ENCODE results near the gene SYT7. TPM values are rescaled to one million over a fixed set of nuclear protein-coding genes. Genes with fewer than 3 reads are reported as not detected.
"Not testable (repeated sequence)": the region's sequence is repeated elsewhere in the genome, so short reads cannot be mapped to it uniquely, and the experiment has no call there.

Gene SYT7
- total and polyA plus RNA-seq, 9 donors = 0.24 to 4.9 (median 1.7) TPM

DNA sequence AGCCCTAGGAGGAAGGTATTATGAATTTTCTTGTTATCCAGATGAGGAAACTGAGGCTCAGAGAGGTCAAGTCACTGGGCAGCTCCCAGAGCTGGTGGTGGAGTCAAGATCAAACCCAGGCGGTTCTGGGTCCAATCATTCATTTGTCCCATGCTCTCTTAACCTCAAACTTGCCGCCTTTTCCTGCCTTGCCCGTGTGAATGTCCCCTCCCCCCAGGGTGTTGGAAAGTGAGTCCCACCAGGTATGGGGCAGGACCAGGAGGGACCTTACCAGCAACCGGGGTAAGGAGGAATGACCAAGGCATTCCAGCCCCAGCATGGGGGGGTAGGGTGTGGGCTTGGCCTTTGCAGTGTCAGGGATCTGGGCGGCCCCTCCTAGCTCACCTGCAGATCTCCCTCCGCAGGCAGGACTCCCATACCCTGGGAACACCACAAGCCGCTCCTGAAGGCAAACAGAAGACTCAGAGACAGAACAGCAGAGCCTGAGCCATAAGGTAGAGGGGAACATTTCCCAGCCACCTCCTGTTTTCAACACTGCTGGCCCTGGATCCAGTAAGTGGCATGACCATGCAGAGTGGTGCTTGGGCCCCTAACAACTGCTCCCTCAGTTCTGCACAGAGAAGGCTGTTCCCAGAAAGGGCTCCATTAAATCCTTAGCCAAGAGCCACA, 41.2 kb upstream of the SYT7 start:
- WGBS, 3 donors = 75 to 77% (median 77%) methylated on average over 7 of the region's 7 CpGs
- intact Hi-C loops (cut with DNase I) = loop anchor here in 1 of 4 donors (10.0 kb wide), 1 partner anchor 77 kb away; no protein-coding TSS in a partner anchor
- no peak for DNase-seq
- Histone ChIP-seq H3K27ac (no peak overlapping the region), H3K27me3 (no peaks in the 10 kb centered on the region), H3K36me3 (no peaks in the 10 kb centered on the region), H3K4me3 (no peak overlapping the region), H3K9me3 (no peaks in the 10 kb centered on the region), H3K4me1 (ENCODE audit: insufficient read depth) (no peaks in the 10 kb centered on the region)
- TF ChIP-seq POLR2A (IDR thresholded peaks at IDR 0.05) = no peak
- TF ChIP-seq EP300 (IDR thresholded peaks at IDR 0.05) = no peak

DNA sequence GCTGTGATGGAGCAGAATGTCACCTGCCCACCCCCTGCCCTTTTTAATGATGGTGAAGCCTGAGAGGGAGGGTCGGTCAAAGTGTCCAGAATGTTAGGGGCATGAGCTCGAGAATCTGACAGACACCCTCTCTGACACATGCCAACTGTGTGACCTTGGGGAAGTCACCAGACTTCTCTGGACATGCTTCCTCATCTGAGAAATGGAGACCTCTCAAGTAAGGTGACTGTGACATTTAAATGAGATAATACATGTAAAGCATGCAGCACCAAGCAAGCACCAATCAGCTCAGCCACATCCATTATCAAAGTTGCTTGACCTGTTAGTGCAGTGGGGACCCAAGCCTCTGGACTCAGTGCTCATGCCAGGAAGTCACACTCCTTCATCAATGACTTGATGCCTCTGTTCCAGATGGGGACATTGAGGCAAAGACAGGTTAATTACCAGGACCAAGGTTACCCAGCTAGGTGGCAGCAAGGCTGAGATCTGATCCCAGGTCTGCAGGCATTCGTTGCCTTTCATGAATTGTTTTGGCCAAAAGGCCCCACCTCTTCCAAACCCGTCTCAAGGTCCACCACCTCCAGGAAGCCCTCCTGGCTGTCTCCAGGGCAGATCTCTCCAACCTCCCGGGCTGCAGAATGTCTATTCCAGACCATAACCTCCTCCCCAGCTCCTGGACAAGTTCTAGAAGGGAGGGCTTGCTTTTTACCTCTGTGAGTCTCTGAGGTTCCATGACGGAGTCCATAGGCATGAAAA, 38.8 kb upstream of the SYT7 start:
- no peak for DNase-seq
- Histone ChIP-seq H3K36me3 (no peaks in the 10 kb centered on the region), H3K27me3 (no peaks in the 10 kb centered on the region), H3K9me3 (no peaks in the 10 kb centered on the region), H3K4me1 (ENCODE audit: insufficient read depth) (no peaks in the 10 kb centered on the region), H3K27ac (no peak overlapping the region), H3K4me3 (no peak overlapping the region)
- no peak for TF ChIP-seq POLR2A (IDR thresholded peaks at IDR 0.05)
- no peak for TF ChIP-seq EP300 (IDR thresholded peaks at IDR 0.05)
- TF ChIP-seq, protein P1, sequence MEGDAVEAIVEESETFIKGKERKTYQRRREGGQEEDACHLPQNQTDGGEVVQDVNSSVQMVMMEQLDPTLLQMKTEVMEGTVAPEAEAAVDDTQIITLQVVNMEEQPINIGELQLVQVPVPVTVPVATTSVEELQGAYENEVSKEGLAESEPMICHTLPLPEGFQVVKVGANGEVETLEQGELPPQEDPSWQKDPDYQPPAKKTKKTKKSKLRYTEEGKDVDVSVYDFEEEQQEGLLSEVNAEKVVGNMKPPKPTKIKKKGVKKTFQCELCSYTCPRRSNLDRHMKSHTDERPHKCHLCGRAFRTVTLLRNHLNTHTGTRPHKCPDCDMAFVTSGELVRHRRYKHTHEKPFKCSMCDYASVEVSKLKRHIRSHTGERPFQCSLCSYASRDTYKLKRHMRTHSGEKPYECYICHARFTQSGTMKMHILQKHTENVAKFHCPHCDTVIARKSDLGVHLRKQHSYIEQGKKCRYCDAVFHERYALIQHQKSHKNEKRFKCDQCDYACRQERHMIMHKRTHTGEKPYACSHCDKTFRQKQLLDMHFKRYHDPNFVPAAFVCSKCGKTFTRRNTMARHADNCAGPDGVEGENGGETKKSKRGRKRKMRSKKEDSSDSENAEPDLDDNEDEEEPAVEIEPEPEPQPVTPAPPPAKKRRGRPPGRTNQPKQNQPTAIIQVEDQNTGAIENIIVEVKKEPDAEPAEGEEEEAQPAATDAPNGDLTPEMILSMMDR (IDR thresholded peaks at IDR 0.05) = no peak
- 68 to 76% (median 71%) methylated on average over 6 of the region's 6 CpGs for WGBS, 3 donors
- intact Hi-C loops (cut with DNase I) = loop anchor here in 1 of 4 donors (10.0 kb wide), 1 partner anchor 75 kb away; no protein-coding TSS in a partner anchor

DNA sequence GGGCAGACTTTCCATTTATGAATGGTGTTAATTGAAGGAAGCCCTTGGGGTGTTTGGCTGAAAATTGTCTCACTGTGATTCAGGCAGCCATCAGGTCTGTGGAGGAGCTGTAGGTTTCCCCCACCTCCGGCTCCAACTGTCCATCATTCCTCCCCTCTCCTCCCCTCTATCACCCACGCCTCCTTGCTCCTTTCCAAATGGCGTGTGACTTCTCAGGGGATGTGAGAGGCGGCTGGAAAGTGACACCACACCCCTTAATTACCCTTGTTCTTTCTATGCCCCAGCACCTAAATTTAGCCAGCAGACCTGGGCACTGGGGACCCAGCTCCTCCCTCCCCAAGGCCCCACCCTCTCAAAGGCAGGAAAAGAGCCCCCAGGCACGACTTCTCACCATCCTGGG, 38.1 kb upstream of the SYT7 start:
- WGBS, 3 donors = 40 to 62% (median 47%) methylated on average over 5 of the region's 5 CpGs
- DNase-seq = no peak
- H3K4me1 ChIP-seq (ENCODE audit: insufficient read depth) = no peaks in the 10 kb centered on the region
- H3K27me3 ChIP-seq = no peaks in the 10 kb centered on the region
- no peak overlapping the region for H3K4me3 ChIP-seq
- no peaks in the 10 kb centered on the region for H3K9me3 ChIP-seq
- no peaks in the 10 kb centered on the region for H3K36me3 ChIP-seq
- TF ChIP-seq, protein P1 (IDR thresholded peaks at IDR 0.05) = no peak
- no peak for TF ChIP-seq POLR2A (IDR thresholded peaks at IDR 0.05)
- TF ChIP-seq EP300 (IDR thresholded peaks at IDR 0.05) = no peak
- intact Hi-C loops (cut with DNase I) = no loop called here
- H3K27ac ChIP-seq = no peak overlapping the region

DNA sequence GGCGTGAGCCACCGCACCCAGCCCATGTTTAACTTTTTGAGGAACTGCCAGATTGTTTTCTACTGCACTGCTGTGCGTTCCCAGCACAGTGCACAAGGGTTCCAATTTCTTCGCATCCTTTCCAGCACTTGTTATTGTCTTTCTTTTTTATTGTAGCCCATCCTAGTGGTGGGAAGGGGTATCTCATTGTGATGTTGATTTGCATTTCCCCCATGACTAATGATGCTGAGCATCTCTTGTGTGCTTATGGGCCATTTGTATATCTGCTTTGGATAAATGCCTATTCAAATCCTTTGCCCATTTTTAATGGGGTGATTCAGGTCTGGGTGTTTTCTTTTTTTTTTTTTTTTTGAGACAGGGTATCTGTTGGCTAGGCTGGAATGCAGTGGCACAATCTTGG, 36.6 kb upstream of the SYT7 start:
- Histone ChIP-seq H3K36me3 (no peaks in the 10 kb centered on the region), H3K27ac (no peak overlapping the region), H3K27me3 (no peaks in the 10 kb centered on the region), H3K4me3 (no peak overlapping the region), H3K9me3 (no peaks in the 10 kb centered on the region), H3K4me1 (ENCODE audit: insufficient read depth) (no peaks in the 10 kb centered on the region)
- WGBS, 3 donors = 90 to 94% (median 92%) methylated on average over 4 of the region's 4 CpGs
- intact Hi-C loops (cut with DNase I) = no loop called here
- no peak for TF ChIP-seq POLR2A (IDR thresholded peaks at IDR 0.05)
- no peak for TF ChIP-seq EP300 (IDR thresholded peaks at IDR 0.05)
- TF ChIP-seq, protein P1 (IDR thresholded peaks at IDR 0.05) = no peak
- no peak for DNase-seq

DNA sequence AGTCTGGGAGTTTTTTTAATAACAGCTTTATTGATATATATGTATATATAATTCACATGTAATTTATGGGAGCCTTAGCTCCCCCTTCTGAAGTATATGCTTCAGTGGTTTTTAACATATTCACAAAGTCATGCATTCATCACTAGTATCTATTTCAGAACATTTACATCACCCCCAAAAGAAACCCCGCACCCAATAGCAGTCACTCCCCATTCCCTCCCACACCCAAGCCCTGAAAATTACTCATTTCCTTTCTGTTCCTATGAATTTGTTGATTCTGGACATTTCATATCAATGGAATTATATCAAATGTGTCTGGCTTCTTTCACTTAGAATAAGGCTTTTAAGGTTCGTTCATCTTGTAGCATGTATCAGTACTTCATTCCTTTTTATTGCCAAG, 35.6 kb upstream of the SYT7 start:
- no peak for DNase-seq
- Histone ChIP-seq H3K4me3 (no peak overlapping the region), H3K27ac (no peak overlapping the region), H3K27me3 (no peaks in the 10 kb centered on the region), H3K36me3 (no peaks in the 10 kb centered on the region), H3K9me3 (no peaks in the 10 kb centered on the region), H3K4me1 (ENCODE audit: insufficient read depth) (no peaks in the 10 kb centered on the region)
- 31 to 42% (median 38%) methylated on average over 2 of the region's 2 CpGs for WGBS, 3 donors
- TF ChIP-seq POLR2A (IDR thresholded peaks at IDR 0.05) = no peak
- TF ChIP-seq, protein P1 (IDR thresholded peaks at IDR 0.05) = no peak
- TF ChIP-seq EP300 (IDR thresholded peaks at IDR 0.05) = no peak
- intact Hi-C loops (cut with DNase I) = no loop called here

DNA sequence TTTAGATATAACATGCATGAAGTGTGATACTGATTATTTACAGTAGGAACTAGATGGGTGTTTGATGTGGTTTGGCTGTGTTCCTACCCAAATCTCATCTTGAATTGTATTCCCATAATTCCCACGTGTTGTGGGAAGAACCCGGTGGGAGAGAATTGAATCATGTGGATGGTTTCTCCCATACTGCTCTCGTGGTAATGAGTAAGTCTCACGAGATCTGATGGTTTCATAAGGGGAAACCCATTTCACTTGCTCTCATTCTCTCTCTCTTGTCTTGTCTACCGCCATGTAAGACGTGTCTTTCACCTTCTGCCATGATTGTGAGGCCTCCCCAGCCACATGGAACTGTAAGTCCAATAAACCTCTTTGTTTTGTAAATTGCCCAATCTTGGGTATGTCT, 33.9 kb upstream of the SYT7 start:
- H3K9me3 ChIP-seq, H3K36me3 ChIP-seq: not testable (repeated sequence)

More for the DNA sequence above, 33.9 kb upstream of the SYT7 start:
- H3K27ac ChIP-seq; DNase-seq; H3K4me3 ChIP-seq; H3K27me3 ChIP-seq; intact Hi-C loops (cut with DNase I); H3K4me1 ChIP-seq (ENCODE audit: insufficient read depth): not testable (repeated sequence)
- WGBS, 3 donors = 41 to 48% (median 48%) methylated on average over 6 of the region's 6 CpGs
